ENCODE data around the gene MAZ.

- TF ChIP-seq, protein P1, sequence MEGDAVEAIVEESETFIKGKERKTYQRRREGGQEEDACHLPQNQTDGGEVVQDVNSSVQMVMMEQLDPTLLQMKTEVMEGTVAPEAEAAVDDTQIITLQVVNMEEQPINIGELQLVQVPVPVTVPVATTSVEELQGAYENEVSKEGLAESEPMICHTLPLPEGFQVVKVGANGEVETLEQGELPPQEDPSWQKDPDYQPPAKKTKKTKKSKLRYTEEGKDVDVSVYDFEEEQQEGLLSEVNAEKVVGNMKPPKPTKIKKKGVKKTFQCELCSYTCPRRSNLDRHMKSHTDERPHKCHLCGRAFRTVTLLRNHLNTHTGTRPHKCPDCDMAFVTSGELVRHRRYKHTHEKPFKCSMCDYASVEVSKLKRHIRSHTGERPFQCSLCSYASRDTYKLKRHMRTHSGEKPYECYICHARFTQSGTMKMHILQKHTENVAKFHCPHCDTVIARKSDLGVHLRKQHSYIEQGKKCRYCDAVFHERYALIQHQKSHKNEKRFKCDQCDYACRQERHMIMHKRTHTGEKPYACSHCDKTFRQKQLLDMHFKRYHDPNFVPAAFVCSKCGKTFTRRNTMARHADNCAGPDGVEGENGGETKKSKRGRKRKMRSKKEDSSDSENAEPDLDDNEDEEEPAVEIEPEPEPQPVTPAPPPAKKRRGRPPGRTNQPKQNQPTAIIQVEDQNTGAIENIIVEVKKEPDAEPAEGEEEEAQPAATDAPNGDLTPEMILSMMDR (IDR thresholded peaks at IDR 0.05), result no peak
- TF ChIP-seq POLR2A (IDR thresholded peaks at IDR 0.05), result no peak
These were observed 30.5 kb upstream of the MAZ start for GRCh38 chr16:29775742-29776408.

Measured in right lobe of liver (tissue), 4 donors.